AML-193 (cell line): ENCODE data around the gene AUTS2.

ENCODE experiments used
- DNase-seq, 2 experiments: peaks; one replicate each; lab custom pipeline; 2025; lab: John Stamatoyannopoulos, UW

AUTS2 gene

GRCh38 chr7:70116867-70117266, 518.6 kb downstream of the AUTS2 start:
- no peak for DNase-seq

GRCh38 chr7:70120851-70121250, 522.6 kb downstream of the AUTS2 start:
- no peak for DNase-seq

- DNase-seq: no peak
Measured at GRCh38 chr7:70131817-70132216, 533.5 kb downstream of the AUTS2 start.

- DNase-seq: no peak
Measured at GRCh38 chr7:70132226-70132851, 534.1 kb downstream of the AUTS2 start.

- DNase-seq: no peak
Measured at GRCh38 chr7:70132852-70133690, 534.8 kb downstream of the AUTS2 start.

- DNase-seq: no peak
Measured at GRCh38 chr7:70134029-70134770, 535.9 kb downstream of the AUTS2 start.

- DNase-seq: no peak
Measured at GRCh38 chr7:70135656-70136055, 537.4 kb downstream of the AUTS2 start.

- DNase-seq: no peak
Measured at GRCh38 chr7:70137126-70137525, 538.9 kb downstream of the AUTS2 start.

- no peak for DNase-seq
Measured at GRCh38 chr7:70142247-70142932, 544.1 kb downstream of the AUTS2 start.

- no peak for DNase-seq
Measured at GRCh38 chr7:70143075-70144044, 545.1 kb downstream of the AUTS2 start.

- no peak for DNase-seq
Measured at GRCh38 chr7:70148997-70149396, 550.7 kb downstream of the AUTS2 start.

- DNase-seq: no peak
Measured at GRCh38 chr7:70152313-70152712, 554.0 kb downstream of the AUTS2 start.

GRCh38 chr7:70153933-70154332, 555.7 kb downstream of the AUTS2 start:
- no peak for DNase-seq

- DNase-seq: no peak
Measured at GRCh38 chr7:70154521-70155180, 556.4 kb downstream of the AUTS2 start.

GRCh38 chr7:70156057-70156456, 557.8 kb downstream of the AUTS2 start:
- no peak for DNase-seq

GRCh38 chr7:70159121-70159520, 560.8 kb downstream of the AUTS2 start:
- DNase-seq: no peak

GRCh38 chr7:70165477-70166170, 567.3 kb downstream of the AUTS2 start:
- DNase-seq: no peak

- no peak for DNase-seq
Measured at GRCh38 chr7:70171369-70171920, 573.2 kb downstream of the AUTS2 start.

GRCh38 chr7:70177166-70177565, 578.9 kb downstream of the AUTS2 start:
- no peak for DNase-seq

- DNase-seq: no peak
Measured at GRCh38 chr7:70178211-70178610, 579.9 kb downstream of the AUTS2 start.
